Measurements from ENCODE around the gene HUNK.

Gene HUNK

DNA sequence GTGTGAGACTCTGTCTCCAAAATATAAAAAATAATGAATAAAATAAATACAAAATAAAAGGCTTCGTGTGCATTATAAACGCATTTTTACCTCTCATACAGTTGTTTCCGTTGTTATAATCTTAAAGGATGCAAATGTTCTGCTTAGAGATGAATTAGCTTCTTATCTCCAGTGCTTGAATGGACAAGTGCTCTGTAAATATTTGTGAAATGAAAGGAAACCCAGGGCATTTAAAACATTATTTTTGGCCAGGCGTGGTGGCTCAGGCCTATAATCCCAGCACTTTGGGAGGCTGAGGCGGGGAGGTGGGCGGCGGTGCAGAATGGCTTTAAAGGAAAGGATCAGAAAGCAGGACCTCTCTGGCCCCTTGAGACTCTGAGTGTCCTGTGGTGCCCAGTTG is 94.5 kb downstream of the HUNK start:
- no peak for DNase-seq

DNA sequence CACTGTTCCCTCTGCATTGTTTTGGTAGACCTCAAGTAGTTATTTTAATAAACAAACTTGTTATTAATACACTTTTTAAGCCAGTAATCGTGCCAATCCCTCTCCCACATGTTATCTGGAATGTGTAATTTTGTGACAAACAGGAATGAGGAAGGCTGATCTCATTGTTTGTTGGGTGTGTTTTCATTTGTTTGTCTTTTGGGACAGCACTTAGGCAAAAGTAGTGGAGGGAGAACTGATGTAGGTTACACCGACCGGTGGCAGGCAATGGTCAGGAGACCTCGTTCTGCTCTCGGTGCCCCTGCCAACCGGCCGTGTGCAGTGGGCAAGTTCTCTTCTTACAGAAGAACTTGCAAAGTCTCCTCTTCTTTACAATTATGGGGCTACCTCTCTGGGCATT is 99.8 kb downstream of the HUNK start:
- DNase-seq = no peak

DNA sequence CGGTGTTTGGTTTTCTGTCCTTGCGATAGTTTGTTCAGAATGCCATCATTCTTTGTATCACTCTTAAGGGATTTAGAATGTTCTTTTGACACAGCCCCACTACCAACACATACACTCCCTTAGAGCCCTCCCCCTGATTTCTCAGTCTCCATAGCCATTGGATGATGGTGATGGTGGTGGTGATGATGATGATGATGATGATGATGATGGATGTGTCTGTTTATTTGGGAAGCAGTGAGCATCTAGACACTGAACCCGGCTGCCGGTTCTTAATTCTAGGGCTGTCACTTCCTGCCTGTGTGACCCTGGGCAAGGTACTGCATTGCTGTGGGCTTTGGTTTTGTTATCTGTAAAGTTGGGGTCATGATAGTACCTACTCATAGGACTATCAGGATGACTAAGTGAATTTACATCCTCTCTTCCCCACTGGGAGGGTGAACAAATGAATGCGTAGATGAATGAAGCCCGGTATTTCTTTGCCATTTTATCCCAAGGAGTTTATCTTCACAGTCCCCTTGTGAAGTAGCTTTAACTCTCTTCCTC is 100.7 kb downstream of the HUNK start:
- DNase-seq = no peak

DNA sequence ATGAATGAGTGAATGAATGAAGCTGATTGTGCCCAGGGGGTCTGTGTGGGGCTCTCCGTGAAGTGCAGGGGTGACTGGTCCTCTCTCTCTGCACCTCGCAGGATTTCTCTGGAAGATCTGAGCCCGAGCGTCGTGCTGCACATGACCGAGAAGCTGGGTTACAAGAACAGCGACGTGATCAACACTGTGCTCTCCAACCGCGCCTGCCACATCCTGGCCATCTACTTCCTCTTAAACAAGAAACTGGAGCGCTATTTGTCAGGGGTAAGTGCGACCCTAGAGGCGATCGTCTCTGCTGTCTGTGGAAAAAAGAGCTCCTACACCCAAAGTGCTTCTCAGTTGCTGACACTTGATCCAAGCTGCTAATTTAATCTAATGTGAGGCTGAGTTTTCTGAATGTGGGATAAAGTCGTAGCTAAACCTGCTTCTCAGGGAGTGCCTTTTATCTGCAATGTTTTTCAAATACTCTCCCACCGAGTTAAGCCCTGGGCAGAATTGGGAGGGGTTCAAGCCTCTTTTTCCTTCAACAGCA is 101.7 kb downstream of the HUNK start:
- DNase-seq = no peak

DNA sequence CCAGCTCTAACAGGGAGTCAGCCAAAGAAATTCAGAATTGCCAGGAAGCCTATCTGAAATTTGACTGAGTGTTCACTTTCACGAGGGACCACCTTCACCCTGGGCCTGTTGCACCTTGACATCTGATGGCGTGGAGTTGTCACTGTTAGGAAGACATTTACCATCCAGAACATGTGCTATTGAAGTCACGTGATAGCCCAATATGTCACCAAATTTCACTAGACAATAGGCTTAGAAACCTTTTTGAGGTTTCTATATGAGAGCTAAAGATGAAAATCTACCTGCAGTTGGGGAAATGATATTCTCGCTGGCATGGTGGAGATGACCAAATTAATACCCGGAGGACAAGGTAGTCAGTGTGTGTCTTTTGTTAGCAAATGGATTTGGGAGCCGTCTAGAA is 102.7 kb downstream of the HUNK start:
- no peak for DNase-seq

DNA sequence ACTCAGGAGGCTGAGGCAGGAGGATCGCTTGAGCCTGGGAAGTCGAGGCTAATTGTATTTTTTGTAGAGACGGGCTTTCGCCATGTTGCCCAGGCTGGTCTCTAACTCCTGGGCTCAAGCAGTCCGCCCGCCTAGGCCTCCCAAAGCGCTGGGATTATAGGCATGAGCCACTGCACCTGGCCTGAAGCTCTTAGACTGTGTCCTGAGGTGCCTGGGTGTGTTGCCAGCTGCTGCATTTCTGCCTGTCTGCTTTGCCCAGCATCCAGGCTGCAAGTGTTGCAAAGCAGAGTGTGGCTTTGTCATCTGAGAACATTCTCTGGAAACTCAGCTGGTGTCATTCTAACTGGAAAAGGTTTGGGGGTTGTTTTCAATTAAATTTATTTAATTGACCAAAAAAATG is 105.0 kb downstream of the HUNK start:
- DNase-seq = no peak

DNA sequence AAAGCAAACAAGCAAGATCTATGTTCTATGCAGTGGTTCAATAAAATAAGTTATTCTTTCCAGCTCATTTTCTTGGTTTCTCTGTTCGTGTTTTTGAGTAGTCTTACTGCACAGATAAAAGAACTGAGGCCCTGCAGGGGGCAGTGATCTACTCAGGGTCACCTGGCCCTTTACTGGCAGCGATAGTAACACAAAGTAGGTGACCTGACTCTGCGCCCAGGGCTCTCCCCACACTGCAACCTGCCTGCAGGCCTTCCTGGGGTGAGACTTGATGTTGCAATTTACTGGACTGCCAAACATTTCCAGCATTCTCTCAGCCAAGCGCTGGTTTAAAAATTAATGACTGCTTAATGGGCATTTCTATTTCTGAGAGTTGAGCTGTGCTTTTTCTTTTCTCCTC is 110.3 kb downstream of the HUNK start:
- no peak for DNase-seq

DNA sequence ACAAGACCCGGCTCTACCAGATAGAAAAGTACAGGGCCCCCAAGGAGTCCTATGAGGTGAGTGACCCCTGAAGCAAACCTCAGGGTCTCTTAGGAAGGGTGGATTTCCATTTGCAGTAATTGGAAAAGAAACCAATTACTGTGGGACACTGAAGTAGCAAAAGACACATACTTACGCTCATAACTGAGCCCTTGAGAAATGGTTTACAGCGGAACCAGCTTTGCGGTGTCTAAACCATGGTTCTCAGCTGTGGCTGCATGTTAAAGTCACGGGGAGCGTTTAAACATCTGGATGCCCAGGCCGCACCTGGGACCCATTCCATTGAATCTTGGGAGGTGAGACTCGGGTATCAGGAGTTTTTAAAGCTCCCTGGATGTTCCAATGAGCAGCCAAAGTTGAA is 110.7 kb downstream of the HUNK start:
- no peak for DNase-seq

DNA sequence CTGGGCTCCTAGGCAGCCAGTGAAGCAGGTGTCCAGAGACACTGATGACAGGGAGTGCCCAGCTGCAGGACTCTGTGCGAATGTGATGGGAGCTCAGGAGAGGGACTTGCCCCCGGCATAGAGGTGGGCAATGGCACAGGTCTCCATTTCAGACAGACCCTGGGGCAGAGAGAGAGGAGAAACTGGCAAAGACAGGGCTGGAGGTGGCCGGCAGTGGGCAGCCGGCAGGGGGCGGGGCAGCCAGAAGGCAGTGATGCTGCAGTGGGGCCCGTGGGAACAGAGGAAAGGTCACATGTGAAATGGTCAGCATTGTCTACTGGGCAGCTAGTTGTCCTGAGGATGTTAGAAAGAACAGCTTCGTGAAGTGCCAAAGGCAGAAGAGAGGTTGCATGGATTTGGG is 112.6 kb downstream of the HUNK start:
- no peak for DNase-seq

DNA sequence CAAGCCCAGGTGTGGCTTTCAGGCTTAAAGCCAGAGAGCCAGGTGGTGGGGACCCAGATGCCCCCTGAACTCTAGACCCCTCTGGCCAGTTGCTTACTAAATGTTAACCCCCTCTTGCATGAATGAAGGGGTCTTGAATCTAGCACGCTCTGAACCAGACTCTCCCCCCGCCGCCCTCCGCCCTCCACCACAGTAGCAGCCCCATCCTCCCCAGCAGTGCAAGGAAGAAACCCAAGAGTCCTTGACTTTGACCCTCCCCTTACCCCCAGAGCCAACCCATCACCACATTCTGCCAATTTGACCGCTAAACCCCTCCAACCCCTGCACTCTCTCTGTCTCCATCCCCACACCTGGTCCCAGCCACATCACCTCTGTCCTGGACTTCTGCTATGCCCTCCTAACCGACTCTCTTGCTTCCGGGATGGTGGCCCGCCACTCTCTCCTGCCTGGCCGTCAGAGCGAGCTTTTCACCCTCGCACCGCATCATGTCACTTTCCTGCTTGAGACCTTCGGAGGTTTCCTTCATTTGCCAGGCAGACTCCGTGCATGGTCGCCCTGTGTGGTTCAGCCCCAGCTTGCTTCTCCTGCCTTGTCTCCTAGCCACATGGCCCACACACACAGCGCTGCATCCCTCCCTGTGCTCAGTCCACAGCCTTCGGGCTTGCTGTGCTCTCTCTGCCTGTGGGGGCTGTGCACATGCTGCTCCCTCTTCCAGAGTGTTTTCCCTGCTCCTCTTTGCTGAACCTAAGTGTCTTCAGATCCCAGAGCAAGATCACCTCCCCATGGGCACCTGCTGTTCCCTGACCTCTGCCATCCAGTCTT is 113.4 kb downstream of the HUNK start:
- no peak for DNase-seq

DNA sequence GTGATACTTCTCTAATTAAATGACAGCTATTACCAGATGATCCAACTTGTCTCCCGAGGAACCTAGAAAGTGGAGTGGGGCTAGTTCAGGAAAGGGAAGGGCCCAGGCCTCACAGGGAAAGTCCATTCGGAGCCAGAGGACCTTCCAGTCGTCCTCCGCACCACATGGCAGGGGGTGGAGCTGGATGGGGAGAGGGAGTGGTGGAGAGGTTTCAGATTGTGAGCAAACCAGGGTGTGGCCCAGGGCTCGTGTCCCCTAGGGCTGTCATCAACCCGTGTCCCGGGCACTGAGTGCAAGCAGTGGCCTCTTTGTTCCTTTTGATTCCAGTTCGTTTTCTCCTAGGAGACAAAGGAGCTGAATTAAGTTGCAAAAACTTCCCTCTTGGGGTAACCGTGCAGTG is 114.9 kb downstream of the HUNK start:
- DNase-seq = no peak

DNA sequence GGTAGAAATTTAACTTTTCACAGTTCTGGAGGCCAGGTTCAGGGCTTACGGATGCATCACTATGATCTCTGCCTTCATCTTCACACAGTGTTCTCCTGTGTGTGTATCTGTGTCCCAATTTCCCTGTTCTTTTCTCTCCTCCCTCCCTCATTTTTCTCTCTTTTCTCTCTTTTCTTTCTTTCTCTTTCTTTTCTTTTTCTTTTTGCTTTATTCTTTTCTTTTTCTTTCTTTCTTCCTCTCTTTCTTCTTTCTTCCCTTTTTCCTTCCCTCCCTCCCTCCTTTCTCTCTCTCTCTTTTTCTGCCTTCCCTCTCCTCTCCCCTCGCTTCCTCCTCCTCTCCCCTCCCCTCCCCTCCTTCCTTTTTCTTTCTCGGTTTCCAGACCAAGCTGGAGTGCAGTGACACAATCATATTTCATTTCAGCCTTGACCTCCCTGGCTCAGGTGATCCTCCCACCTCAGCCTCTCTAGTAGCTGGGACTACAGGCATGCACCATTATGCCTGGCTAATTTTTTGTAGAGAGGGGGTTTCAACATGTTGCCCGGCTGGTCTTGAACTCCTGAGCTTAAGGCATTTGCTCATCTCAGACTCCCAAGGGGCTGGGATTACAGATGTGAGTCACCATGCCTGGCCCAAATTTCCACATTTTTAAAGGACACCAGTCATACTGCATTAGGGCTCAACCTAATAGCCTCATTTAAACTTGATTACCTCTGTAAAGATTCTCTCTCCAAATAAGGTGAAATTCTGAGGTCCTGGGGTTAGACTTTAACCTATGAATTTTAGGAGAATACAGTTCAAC is 115.9 kb downstream of the HUNK start:
- DNase-seq = no peak

DNA sequence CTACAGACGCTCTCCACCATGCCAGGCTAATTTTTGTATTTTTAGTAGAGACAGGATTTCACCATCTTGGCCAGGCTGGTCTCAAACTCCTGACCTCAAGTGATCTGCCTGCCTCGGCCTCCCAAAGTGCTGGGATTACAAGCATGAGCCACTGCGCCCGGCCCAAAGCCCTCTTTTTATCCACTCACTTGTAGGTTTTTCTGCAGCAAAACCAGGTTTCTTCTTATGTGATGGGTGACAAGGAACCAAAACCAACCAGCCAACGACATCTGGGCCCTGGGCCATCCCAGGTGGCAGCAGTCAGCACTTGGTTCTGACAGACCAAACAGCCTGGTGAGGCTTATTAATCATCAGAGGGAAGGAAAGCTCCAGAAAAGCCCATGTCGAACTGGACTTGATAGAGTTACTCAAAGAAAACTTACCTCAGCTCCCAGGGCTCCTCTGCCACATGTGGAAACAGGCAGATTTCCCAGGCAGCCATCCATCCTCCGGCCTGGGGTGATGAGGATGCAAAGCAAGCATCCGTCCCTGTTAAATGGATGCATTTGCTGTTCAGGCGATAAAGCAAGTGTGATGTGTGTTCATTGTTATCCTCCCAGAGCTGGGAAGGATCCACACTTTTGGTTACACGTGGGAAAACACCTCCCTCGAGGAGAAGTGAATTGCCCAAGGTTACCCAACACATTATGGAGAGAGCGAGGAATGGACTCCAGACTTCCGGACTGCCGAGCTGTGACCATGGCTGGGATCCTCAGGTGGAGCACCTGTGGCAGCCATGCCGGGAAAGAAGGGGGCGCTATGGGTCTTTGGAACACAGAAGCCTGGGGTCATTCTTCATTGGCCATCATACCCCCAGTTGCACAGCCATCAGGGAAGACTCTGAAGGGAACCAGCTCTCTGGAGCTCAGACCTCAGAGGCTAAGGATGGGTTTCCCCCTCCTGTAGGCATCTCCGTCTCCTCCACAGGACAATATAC is 118.8 kb downstream of the HUNK start:
- no peak for DNase-seq

DNA sequence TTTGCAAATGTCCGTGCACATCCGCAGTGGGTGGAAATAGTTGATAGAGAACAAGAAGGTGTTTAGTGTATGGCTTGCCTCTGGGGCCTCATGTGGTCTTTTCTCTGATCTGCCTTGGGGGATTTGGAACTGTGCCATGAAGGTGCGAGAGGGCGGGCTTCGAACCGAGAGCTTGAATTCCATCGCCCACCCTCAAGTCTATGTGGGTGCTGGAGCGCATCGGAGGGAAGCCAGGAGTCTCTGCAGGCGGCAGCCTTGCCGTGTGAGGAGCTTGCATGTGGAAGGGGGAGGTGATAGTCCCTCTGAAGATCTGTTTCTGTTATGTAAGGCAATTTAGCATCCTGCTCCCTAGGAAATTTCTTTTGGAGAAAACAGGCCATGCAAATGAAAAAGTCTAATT is 119.6 kb downstream of the HUNK start:
- no peak for DNase-seq

DNA sequence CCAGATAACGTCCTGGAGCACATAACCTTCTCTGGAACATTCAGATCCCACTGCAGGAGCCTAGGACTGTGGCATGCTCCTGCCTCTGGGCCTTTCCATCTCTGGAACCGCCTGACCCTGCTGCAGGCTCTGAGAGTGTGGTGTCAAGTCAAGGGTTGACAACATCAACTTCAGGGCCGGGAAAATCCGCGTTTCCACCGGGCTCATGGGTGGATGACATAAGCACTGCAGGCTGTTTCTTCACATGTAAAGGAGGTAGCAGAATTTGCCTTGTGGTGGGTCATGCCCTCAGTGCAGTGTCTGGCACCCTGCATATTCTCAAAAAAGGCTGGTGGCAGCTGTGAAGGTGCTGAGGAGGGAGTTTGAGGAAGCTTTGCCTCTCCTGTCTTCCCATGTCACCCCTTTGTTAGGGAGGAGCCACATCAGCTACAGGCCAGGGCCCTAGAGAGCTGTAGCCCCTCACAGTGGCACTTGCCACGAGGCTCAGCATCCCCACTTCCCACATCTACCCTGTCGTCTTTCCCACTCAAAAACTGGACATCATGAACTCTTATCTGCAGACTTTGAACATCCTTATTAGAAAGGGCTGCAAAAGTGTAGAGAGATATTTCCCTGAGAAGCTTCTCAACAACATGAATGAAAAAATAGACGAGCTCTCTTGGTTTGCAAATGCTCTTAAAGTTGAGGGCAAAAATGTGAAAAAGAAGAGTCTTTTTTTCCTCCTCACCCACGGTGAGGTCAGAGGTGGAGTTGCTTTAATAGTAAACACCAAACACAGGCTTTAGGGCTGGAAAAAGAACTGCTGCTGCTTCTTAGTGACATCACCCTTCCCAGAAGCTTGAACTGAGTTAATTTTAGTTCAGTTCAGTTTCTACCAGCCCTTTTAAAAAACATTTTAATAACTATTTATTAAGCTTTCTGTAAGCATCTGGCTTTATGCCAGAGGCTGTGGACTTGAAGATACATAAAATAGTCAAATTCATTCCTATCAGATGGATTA is 121.3 kb downstream of the HUNK start:
- DNase-seq = no peak

DNA sequence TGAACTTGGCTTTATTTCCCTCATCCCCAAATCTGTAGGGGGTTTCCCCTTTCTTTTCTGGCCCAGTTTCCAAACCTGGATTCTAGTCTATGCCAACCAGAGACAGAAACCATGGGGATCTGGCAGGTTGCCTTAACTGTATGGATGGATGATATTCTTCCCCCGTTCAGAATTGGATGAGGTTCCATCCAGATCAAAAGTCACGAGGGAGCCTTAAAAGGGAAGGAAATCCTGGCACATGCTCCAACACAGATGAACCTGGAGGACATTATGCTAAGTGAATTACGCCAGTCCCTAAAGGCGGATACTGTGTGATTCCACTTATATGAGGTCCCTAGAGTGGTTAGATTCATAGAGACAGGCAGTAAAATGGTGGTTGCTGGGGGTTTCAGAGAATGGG is 124.4 kb downstream of the HUNK start:
- no peak for DNase-seq

DNA sequence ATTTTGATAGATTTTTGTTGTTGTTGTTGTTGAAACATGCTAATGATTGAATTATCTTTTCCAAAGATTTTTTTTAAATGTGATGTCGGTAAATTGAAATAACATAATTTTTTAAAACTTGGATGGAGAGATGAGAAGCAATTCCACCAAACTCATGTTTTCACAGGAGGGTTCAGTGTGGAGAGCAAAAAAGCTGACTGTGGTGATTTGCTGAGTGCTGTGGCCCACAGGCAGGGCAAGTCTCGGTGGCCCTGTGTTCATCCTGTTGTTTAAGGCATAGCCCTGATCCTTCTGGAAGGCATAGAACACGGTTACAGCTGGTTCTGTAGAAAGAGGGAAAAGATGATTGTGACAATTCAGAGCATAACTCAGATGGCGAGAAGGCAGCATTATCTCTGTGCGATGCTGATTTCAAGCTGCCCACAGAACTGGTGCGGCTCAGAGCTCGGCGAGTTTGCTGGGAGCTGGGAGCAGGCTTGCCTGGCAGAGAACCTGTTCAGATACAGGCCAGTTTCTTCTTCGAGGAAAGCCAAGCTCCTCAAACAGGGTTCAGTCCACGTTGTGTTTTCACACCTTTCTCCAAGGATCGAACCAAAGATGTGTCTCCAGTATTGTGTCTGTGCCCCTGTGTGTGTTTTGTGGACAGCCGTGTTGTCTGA is 127.1 kb downstream of the HUNK start:
- no peak for DNase-seq

DNA sequence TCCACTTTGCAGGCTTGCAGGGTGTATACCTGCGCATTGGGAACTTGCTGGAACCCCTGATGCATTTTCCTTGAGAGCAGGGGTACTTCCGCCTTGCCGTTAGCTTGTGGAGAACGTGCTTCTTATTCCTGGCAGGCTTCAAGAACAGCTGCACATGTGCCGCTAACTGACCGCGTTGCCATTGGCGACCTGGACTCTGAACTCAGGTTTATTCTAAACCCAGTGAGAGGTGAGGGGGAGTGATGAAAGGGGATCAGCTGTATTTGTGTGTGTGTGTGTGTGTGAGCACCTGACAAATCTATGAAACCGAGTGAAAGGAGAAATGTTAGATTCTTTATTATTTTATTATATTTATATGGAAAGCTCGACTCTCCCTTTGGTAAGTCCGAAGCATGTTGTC is 128.6 kb downstream of the HUNK start:
- no peak for DNase-seq

DNA sequence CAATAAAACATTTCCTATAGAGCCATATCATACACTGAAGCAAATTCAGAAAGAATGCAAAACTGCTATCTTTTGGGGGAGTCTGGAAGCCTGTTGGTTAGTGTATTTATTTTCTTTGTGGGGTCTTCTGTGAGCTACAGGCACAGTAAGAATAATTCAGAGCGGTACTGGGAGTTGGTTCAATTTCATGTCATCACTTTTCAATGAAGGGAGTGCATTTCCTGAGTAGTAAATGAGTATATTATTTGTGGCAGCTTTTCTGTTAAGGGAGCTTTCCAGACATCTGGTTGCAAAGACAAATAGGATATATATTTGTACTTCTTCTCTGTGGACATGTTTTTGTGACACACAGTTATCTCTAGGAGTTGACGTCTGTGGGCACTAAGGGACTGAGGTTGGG is 130.6 kb downstream of the HUNK start:
- no peak for DNase-seq

DNA sequence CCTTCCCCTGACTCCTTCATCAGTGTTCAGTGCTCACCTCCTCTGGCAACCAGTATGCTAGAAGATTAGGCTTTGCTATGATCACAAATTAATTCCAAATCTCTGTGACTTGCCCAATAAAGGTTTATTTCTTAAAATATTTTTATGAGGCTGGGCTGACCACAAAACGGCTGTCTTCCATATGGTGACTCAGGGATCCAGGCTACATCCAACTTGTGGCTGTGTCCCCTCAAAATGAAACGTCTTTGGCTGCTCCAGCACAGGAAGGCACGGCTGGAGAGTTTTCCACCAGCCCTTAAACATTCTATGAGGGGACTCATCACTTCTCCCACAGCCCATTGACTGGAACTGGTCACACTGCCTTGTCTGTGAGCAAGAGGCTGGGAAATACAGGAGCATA is 131.5 kb downstream of the HUNK start:
- DNase-seq = no peak

DNA sequence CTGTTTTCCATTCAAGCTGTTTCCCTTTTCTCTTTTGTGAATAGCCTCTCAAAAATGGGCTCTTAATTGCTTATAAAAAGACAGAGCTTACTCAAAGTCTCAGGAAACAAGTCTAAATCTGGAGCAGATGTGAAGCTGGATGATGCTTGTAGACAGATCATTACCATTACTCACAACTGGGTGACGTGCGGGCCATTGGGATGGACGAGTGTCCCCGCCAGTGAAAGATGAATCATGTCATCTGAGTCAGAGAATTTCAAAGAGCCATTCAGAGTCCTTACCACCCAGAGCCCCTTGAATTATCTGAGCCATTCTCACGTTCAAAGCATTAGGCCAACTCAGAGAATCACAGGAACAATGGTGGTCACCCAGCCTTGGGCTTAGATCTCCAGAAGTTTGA is 134.6 kb downstream of the HUNK start:
- DNase-seq = no peak

All from NCI-H1694 (cell line).